ENCODE results near the gene NBPF10.
"Not testable (repeated sequence)": the region's sequence is repeated elsewhere in the genome, so short reads cannot be mapped to it uniquely, and the experiment has no call there.

NBPF10 gene, protein sequence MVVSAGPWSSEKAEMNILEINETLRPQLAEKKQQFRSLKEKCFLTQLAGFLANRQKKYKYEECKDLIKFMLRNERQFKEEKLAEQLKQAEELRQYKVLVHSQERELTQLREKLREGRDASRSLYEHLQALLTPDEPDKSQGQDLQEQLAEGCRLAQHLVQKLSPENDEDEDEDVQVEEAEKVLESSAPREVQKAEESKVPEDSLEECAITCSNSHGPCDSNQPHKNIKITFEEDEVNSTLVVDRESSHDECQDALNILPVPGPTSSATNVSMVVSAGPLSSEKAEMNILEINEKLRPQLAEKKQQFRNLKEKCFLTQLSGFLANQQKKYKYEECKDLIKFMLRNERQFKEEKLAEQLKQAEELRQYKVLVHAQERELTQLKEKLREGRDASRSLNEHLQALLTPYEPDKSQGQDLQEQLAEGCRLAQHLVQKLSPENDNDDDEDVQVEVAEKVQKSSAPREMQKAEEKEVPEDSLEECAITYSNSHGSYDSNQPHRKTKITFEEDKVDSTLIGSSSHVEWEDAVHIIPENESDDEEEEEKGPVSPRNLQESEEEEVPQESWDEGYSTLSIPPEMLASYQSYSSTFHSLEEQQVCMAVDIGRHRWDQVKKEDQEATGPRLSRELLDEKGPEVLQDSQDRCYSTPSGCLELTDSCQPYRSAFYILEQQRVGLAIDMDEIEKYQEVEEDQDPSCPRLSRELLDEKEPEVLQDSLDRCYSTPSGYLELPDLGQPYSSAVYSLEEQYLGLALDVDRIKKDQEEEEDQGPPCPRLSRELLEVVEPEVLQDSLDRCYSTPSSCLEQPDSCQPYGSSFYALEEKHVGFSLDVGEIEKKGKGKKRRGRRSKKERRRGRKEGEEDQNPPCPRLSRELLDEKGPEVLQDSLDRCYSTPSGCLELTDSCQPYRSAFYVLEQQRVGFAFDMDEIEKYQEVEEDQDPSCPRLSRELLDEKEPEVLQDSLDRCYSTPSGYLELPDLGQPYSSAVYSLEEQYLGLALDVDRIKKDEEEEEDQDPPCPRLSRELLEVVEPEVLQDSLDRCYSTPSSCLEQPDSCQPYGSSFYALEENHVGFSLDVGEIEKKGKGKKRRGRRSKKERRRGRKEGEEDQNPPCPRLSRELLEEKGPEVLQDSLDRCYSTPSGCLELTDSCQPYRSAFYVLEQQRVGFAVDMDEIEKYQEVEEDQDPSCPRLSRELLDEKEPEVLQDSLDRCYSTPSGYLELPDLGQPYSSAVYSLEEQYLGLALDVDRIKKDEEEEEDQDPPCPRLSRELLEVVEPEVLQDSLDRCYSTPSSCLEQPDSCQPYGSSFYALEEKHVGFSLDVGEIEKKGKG (N-terminal part only)

GRCh38 chr1:146144465-146144864 lies at the start of gene NBPF10:
Gene NBPF10, minus strand, starts transcription at chr1:146144804. Its CDS starts 35 bp downstream, at chr1:146144769.
- not testable (repeated sequence) for DNase-seq

- DNase-seq = not testable (repeated sequence)
Measured at GRCh38 chr1:146174531-146174930, 29.9 kb upstream of the NBPF10 start.

GRCh38 chr1:146167740-146168139 lies 23.1 kb upstream of the NBPF10 start:
- DNase-seq = not testable (repeated sequence)

DNA sequence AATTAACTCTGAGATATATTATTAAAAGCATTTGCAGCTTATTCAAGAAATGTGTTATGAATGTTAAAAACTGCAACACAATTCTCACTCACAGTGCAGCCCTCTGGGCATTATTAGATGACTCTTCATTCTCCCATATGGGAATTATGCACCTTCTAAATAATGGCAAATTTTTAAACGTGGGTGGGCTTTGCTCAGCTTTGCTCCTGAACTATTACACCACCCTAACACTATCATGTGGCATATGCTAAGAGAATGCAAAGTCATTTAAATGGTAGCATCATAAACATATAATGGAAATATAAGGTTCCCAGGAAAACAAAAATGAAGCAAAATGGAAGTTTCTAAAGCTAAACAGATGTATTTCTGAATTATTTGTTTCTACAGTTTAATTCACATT lies 22.7 kb upstream of the NBPF10 start:
- not testable (repeated sequence) for DNase-seq

All from activated T-cell treated with anti-CD3 and anti-CD28 coated beads for 4 hours (primary cell).